Tibial artery (tissue), 4 donors: ENCODE measurements around the gene ODAD2.

Experiments
- DNase-seq, 2 donors: peaks; one replicate each; pipeline ENCODE4 v3.0.0-alpha.2; 2019
- H3K27ac ChIP-seq, 2 donors: fragments of 200-600 bp; sonication (generic) in 1 of 2; 1 replicate in 1 of 2; 2 replicates in 1 of 2; pipeline ENCODE4 v1.5.1; 2018 to 2019; ENCODE audit warnings: mild to moderate bottlenecking in 1 of 2
- H3K27me3 ChIP-seq, 2 donors: fragments of 200-600 bp; sonication (generic) in 1 of 2; one replicate each; pipeline versions ENCODE4 v1.5.1 to v1.6.0; 2016 to 2019
- H3K36me3 ChIP-seq, 3 donors: fragments of 200-600 bp; sonication (generic) in 2 of 3; one replicate each; pipeline ENCODE4 v1.5.1; 2016 to 2019; ENCODE audit warnings: mild to moderate bottlenecking in 2 of 3
- H3K4me1 ChIP-seq, 4 donors: fragments of 200-600 bp; sonication (generic) in 2 of 4; 1 replicate in 3 of 4; 2 replicates in 1 of 4; pipeline ENCODE4 v1.5.1; 2016 to 2019
- H3K4me3 ChIP-seq, 2 donors: fragments of 200-600 bp; sonication (generic) in 1 of 2; 1 replicate in 1 of 2; 2 replicates in 1 of 2; pipeline ENCODE4 v1.5.1; 2018 to 2019; ENCODE audit warnings: mild to moderate bottlenecking in 2 of 2
- H3K9me3 ChIP-seq, 3 donors: fragments of 200-600 bp; sonication (generic) in 1 of 3; one replicate each; pipeline ENCODE4 v1.5.1; 2016 to 2019
- intact Hi-C: fragments of 100-400 bp; cut with DNase I; formaldehyde crosslinking; loops from one replicate; pipeline ENCODE4 v1.15.0; 2023; ENCODE audit warnings: low total_unique reads
- TF ChIP-seq, protein P1 (sequence below), 2 experiments: fragments of 200-600 bp in 1 of 2; fragments of 450-650 bp in 1 of 2; IDR thresholded peaks; one replicate each; pipeline ENCODE4 v1.5.1; 2017 to 2019; ENCODE audit warnings: antibody characterized with exemption in 2 of 2, mild to moderate bottlenecking in 1 of 2, moderate library complexity in 1 of 2

The ODAD2 gene

GRCh38 chr10:27899058-27899457, 99.8 kb downstream of the ODAD2 start:
- intact Hi-C loops, result no loop called here
- TF ChIP-seq, protein P1, sequence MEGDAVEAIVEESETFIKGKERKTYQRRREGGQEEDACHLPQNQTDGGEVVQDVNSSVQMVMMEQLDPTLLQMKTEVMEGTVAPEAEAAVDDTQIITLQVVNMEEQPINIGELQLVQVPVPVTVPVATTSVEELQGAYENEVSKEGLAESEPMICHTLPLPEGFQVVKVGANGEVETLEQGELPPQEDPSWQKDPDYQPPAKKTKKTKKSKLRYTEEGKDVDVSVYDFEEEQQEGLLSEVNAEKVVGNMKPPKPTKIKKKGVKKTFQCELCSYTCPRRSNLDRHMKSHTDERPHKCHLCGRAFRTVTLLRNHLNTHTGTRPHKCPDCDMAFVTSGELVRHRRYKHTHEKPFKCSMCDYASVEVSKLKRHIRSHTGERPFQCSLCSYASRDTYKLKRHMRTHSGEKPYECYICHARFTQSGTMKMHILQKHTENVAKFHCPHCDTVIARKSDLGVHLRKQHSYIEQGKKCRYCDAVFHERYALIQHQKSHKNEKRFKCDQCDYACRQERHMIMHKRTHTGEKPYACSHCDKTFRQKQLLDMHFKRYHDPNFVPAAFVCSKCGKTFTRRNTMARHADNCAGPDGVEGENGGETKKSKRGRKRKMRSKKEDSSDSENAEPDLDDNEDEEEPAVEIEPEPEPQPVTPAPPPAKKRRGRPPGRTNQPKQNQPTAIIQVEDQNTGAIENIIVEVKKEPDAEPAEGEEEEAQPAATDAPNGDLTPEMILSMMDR (IDR thresholded peaks at IDR 0.05), result no peak

GRCh38 chr10:27893358-27893954, 105.4 kb downstream of the ODAD2 start:
- DNase-seq, result no peak
- H3K4me1 ChIP-seq, result no peaks in the 10 kb centered on the region
- H3K36me3 ChIP-seq, result no peaks in the 10 kb centered on the region
- no peaks in the 10 kb centered on the region for H3K9me3 ChIP-seq
- TF ChIP-seq, protein P1 (IDR thresholded peaks at IDR 0.05), result no peak
- H3K27ac ChIP-seq, result no peak overlapping the region
- no peaks in the 10 kb centered on the region for H3K27me3 ChIP-seq
- H3K4me3 ChIP-seq, result no peak overlapping the region
- intact Hi-C loops, result no loop called here

More at GRCh38 chr10:27899058-27899457, 99.8 kb downstream of the ODAD2 start:
- peaks cover 0 to 5% (median 0%) of the 10 kb centered on the region in 3 donors for H3K9me3 ChIP-seq
- H3K4me3 ChIP-seq, result no peak overlapping the region
- H3K27me3 ChIP-seq, result no peaks in the 10 kb centered on the region
- no peak for DNase-seq
- no peaks in the 10 kb centered on the region for H3K4me1 ChIP-seq
- no peak overlapping the region for H3K27ac ChIP-seq
- no peaks in the 10 kb centered on the region for H3K36me3 ChIP-seq

- Histone ChIP-seq H3K4me1 (no peaks in the 10 kb centered on the region), H3K27ac (no peak overlapping the region), H3K36me3 (no peaks in the 10 kb centered on the region), H3K4me3 (no peak overlapping the region), H3K27me3 (no peaks in the 10 kb centered on the region), H3K9me3 (no peaks in the 10 kb centered on the region)
- TF ChIP-seq, protein P1 (IDR thresholded peaks at IDR 0.05), result no peak
- intact Hi-C loops, result no loop called here
- no peak for DNase-seq
Measured at GRCh38 chr10:27890971-27891370, 107.9 kb downstream of the ODAD2 start.

DNA sequence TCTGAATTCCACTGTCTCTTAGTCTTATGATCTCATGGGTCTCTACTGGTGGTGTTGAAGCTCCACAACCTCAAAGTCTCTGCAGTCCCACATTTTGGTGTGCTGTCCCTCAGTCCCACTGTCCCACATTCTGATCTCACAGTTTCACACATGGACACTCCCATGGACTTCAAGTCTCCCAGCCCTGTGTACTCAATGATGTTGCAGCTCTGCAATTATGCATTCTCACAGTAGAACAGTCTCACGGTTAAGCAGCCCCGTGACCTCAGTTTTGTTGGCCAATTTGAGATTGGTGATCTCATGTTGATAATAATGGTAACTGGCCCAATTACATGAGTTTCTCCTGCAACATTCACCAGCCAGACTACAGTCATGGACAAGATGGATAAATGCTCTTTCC, 109.4 kb downstream of the ODAD2 start:
- intact Hi-C loops, result no loop called here
- Histone ChIP-seq H3K9me3 (no peaks in the 10 kb centered on the region), H3K27me3 (no peaks in the 10 kb centered on the region), H3K4me3 (no peak overlapping the region), H3K36me3 (no peaks in the 10 kb centered on the region), H3K27ac (no peak overlapping the region), H3K4me1 (no peaks in the 10 kb centered on the region)
- TF ChIP-seq, protein P1 (IDR thresholded peaks at IDR 0.05), result no peak
- DNase-seq, result no peak

DNA sequence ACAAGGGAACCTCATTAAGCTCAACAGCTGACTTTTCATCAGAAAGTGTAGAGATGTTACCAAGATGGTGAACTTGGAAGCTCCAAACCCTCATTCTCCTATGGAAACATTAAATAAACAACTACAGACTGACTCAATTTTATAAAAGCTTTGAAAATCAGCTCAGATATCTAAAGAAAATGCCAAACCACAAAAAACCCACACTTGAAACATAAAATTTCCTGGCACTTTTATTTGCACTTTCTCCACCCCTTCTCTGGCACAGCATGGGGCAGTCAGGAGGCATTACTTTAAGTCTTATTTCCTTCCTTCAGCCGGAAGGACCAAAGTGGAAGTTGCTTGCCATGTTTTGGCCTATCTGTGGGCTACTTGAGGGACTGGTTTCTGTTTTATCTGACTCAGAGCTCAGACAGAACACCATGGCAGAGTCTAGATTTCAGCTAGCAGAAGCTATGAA, 114.7 kb downstream of the ODAD2 start:
- Histone ChIP-seq H3K36me3 (no peaks in the 10 kb centered on the region), H3K4me1 (no peaks in the 10 kb centered on the region)
- intact Hi-C loops, result no loop called here

More for the DNA sequence above, 114.7 kb downstream of the ODAD2 start:
- no peaks in the 10 kb centered on the region for H3K27me3 ChIP-seq
- DNase-seq, result no peak
- no peaks in the 10 kb centered on the region for H3K9me3 ChIP-seq
- TF ChIP-seq, protein P1 (IDR thresholded peaks at IDR 0.05), result no peak
- H3K27ac ChIP-seq, result no peak overlapping the region
- H3K4me3 ChIP-seq, result no peak overlapping the region
